HuH-7 (cell line): ENCODE data around the gene ITGB2.

Experiments used
- DNase-seq: peaks from one replicate; pipeline ENCODE4 v3.0.0; 2011; ENCODE audit warnings: low spot score

The ITGB2 gene

DNA sequence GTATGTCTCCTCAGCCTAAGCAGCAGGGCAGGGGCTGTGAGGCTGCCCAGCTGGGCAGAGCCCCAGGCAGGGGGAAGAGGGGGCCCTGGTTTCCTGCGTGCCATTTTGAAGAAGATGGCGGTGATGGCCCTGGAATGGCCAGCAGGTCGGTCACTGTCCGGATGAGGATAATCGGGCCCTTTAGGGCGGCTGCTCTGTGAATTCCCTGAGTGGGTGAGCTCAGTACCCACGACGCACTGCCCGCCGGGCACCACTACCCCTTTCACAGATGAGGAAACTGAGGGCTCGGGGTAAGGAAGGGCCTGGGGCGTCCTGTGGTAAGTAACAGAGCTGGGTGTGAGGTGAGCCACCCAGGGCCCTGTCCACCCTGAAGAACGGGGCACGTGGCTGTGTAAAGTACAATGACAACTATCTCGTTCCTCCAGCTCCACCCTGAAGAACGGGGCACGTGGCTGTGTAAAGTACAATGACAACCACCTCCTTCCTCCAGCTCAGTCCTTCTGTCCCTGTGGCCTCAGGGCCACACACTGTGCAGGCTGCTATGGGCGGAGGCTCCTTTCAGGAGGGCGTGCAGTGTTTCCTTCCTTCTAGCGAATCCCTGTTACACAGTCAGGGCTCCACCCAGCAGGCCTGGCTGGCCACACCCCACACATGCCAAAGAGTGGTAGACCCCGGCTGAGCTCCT is 23.2 kb downstream of the ITGB2 start:
- no peak for DNase-seq

DNA sequence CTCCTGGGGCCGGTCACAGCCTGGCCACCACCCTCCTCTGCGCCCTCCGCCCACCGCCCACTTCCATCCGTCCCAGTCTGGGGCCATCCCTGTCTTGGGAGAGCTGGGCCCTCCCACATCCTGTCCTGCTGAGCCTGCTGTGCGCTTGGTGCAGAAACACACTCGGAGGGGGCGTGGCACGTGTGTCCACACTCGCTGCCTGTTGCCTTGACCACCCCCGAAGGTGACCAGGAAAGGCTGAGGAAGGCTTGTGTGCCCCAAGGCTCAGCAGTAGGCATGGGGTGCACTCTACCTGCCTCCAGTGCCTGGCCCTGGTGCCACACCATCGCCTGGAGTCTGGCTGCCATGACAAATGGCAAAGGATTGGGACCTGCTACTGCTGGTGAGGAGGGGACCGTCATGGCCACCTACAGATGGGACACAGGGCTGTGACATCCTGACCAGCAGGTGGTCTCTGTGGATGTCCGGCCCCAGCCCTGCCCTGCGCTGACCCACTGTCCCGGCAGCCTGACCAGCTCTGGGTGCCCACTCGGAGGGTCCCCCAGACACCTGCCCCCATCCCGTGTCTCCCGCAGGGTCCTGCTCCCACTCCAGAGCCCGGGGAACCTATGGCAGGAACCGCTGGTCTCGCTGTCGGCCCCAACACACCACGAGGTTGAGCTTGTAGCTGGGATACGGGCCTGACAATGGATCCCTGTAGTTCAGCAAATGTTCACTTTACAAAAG is 24.0 kb downstream of the ITGB2 start:
- DNase-seq, result no peak

GRCh38 chr21:44895859-44896258 is 24.8 kb downstream of the ITGB2 start:
- DNase-seq, result no peak

DNA sequence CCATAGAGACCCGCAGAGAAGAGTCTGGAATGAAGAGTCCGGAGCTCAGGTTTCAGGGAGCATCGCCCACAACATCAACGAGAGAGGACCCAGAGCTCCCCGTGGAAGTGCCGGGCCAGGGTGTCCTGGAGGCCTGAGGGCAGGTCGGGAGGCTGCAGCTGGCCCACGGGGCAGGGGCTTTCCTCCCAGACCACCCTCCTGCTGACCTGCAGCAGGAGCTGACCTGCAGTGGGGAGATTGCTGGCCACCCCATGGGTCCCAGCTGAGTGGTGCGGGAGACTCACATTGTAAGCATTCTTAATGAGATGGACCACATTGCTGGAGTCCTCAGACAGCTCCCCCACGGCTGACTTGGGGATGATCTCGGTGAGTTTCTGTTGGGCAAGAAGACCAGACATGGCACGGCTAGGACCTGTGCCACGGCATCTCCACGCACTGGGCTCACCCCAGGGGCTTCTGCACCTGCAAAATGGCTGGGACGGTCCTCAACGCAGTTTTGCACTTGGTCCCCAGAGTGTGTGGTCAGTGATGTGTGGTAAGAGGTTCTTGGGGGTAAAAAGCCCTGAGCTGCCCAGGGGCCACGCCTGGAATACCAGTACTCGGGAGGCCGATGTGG is 25.9 kb downstream of the ITGB2 start:
- DNase-seq, result no peak

DNA sequence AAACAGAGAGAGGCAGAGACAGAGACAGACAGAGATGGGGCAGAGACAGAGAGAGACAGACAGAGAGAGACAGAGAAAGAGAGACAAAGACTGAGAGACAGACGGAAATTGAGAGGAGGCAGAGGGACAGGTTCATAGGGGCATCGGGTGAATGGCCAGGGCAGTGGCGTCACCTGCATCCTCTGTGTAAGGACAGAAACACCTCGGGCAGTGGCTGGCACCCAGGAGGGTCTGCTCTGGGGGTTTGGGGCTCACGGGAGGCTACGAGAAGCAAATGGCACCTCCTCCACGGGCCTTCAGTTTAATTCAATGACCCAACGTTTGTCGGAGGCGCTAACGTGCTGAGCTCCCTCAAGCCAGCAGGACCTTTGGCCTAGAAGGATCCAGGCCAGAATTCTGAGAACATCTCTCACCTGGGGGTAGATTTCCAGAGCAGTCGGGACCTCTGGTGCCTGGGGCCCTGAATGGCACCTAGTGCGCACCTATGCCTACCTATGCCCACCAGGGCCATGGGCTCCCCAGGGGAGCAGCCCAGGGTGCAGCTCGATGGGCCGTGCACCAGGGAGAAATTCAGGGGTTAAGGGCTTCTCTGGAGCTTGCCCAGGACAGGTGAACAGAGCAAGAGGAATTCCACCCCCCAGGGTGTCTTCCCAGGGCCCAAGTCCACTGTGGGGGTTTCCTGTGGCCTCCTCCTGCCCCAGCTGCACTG is 26.6 kb downstream of the ITGB2 start:
- no peak for DNase-seq

DNA sequence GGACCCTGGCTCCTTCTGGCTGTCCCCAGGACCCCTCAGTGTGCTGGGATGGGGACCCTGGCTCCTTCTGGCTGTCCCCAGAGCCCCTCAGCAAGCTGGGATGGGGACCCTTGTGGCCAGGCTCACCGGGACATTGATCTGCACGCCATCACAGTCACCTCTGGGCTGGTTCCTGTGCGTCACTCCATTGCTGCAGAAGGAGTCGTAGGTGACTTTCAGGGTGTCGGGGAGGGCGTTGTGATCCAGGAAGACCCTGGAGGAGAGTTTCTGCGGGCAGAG is 27.5 kb downstream of the ITGB2 start:
- no peak for DNase-seq

GRCh38 chr21:44892536-44893277 is 28.0 kb downstream of the ITGB2 start:
- DNase-seq, result peak; percentile 91

- DNase-seq, result no peak
These were observed 28.6 kb downstream of the ITGB2 start for GRCh38 chr21:44892095-44892494.

- no peak for DNase-seq
These were observed 29.1 kb downstream of the ITGB2 start for GRCh38 chr21:44891631-44892031.

GRCh38 chr21:44890961-44891541 is 29.6 kb downstream of the ITGB2 start:
- no peak for DNase-seq

DNA sequence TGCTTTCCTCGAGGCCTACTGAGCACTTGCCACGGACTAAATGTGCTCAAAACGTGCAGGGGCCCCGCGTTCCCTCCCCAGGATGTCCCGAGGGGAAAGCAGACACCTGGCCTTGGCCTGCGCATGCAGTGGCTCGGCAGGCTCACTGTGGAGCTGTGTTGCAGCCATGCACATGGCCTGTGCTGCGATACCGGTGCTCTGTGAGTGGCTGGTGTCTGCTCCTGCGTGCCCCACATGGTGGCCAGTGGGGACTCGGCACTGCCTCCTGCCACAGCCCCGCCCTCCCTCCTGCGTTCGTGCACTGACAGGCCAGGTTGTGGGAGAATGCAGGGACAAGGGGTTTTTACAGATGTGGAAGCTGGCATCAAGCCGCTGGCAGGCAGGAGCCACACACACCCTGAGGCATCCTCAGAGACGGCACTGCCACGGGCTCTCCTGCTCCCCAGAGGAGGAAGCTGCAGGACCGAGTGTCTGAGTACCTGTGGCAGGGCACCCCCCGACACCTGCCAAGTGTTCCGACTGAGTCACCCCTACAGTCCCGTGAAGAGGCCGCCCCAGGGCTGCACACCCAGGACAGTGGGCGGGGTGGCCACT is 30.3 kb downstream of the ITGB2 start:
- DNase-seq, result no peak

- no peak for DNase-seq
These were observed 30.9 kb downstream of the ITGB2 start for GRCh38 chr21:44889625-44890337.

DNA sequence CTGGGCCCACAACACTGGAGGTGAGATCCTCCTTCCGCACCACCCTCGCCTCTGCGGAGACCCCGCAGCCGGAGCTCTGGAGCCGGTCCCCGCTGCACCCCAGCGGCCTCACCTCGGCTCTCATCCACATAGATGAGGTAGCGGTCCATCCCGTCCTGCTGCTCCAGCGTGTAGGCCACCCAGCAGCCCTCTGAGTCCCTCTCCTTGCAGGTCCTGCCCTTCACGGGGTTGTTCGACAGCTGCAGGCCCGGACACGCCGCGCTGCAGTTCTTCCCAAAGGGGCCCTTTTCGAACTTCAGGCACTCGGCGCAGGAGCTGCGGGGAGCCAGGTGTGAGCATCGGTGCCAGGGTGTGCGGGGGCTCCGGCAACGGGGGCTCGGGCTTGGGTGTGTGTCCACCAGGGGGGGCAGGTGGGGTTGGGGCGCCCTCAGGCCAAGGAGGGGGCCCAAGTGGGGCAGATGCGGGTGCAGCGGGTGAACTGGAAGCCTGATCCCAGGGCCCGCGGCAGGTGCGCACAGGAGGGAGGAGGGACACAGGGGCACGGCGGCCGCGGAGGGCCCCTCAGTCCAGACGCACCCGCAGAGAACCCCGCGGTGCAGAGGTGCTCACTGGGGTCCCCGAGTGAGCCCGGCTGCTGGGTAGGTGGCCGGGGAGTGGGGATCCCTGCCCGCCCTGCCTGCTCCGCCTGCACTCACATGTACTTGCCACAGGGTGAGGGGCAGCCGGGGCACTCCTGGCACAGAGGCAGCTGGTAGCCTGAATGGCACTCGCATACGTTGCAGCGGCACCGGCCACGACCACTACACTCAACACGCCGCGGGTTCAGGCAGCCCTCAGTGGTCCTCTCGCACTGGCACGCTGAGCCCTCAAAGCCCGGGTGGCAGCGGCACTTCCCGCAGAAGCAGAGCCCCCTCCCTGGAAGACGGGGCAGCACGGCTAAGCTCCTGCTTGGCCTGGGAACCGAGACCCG is 31.8 kb downstream of the ITGB2 start:
- no peak for DNase-seq

DNA sequence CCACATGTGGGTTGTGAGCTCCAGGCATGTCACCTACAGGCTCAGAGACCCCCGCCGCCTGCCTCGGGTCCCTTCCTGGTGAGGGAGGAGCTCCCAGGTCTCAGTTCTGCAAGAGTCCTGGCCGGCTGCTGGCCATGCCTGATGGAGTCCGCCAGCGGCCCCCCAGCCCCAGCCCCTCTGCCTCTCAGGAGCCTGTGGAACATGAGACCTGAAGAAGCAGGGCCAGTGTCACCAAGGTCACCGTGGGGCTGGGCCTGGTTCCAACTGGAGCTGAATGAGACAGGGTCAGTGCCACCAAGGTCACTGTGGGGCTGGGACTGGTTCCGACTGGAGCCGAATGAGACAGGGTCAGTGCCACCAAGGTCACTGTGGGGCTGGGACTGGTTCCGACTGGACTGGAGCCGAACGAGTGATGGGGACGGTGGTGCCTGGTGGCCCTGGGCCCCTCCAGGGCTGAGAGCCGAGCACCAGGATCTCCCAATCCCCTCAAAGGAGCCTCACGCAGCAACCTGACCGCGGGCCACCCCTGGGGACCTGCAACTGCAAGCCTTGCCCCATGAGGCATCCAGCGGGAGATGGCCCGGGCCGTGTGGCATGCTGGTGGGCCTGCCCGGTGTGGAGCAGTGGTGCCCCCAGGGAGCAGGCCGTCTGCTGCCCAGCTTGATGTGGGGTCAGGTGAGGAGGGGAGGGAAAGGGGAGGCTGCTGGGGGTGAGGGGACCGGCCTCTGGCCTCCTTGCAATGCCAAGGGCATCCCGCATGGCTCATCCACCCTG is 32.7 kb downstream of the ITGB2 start:
- no peak for DNase-seq

DNA sequence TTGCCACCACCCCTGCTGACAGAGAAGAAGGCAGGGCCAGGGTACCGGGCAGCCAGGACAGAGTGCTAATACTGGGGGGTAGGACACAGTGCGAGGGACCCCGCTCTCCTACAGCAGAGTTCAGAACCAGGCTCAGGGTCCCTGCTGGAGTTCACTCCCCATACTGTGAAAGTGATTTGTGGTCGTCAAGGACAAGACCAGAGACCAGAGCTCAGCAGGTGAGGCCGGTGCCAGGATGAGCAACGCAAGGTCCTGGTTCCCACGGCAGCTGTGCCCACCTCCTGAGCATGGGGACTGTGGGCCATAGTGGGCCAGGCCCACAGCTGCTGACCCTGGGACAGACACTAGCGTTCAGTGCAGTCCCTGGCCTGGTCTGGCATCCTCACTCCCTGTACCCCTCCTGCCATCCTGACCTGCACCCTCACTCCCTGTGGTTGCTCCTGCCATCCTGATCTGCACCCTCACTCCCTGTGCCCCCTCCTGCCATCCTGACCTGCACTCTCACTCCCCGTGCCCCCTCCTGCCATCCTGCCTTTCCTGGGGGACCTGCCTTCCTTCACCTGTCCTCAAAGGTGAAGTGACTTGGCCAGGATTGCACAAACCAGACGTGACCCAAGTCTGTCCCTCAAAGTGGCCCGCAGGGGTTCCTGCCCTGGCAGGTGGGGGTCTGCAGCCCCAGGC is 33.4 kb downstream of the ITGB2 start:
- no peak for DNase-seq

- no peak for DNase-seq
These were observed 34.3 kb downstream of the ITGB2 start for GRCh38 chr21:44886113-44887075.

GRCh38 chr21:44885615-44886014 is 35.1 kb downstream of the ITGB2 start:
- DNase-seq, result no peak
